Fibroblast of skin of abdomen (primary cell): Measurements from ENCODE around the gene WIPF3.

ENCODE experiments used
- DNase-seq: peaks from one replicate; pipeline ENCODE4 v3.0.0-alpha.2; 2013

Gene WIPF3

DNA sequence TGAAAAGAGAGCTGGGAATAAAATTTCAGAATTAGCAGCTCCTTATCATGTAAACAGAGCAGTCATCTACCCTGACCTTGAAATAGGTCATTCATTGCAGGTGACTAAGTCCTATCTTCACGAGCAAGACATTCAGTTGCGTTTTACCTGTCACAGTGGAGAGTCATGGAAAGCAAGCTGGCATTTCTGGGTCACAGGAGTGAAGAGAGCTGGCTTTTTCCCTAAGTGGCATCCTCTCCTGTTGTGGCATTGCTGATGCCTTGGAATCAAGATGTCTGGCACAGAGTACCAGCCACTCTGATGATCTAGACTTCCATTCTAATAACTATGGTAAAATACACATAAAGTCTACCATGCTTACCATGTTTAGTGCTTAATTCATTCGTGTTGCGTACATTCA lies 112.5 kb downstream of the WIPF3 start:
- no peak for DNase-seq

DNA sequence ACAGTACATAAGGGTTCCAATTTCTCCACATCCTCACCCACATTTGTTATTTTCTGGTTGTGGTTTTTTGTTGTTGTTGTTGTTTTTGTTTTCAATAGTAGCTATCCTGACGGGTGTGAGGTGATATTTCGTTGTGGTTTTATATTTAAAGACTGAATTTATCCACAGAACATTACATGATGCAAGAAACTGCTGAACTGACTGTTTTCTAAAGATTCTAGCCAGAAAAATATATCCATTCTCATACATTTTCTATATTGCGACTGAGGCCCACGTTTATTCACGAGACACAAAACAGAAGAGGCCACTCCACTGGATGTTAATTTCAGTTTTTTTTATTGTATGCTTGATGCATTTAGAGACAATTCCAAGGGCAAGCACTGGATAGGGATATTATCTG lies 113.5 kb downstream of the WIPF3 start:
- DNase-seq, result no peak

DNA sequence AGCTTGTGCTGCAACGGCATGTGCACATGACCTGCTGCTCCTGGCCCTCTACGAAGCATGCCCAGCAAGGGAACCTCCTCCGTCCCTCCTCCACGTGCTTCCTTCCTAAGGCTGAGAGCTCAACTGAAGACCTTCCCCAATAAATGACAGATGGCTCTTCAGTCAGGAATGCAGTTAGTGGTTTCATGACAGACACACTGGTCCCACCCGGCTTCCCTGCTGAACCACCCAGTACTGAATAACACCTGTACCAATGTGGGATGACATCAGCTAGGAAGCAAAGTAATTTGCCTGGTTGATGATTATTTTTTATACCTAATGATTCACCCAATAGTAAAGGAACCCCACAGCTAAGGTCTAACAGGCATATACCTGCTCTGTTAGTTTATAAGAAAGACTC lies 114.2 kb downstream of the WIPF3 start:
- no peak for DNase-seq

DNA sequence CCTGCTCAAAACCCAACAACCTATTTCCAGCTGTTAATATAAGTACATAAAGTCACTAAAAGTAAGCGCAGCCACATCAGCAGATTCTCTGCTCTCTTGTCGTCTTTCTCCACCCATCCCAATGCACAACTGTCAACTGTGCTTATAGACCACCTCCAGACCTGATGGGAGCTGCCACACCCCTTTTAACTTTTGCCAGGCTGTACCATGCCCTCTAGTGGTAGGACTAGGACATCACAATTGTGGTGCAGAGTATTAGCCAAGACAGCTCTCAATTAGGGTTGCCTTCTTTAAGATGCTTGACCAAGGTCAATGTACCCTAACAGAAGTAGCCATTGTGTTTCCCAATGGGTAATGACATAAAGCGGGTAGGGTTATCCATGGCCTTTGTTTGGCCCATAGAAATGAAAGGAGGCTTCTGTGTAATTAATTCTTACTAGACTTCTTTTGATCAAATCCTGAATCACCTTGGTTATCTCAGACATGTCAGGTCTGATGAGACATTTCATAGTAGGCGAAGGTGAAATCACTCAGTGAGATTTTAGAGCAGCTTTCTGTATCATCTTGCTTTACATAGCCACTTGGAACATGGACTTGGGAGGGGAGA lies 115.2 kb downstream of the WIPF3 start:
- peak; percentile 52 for DNase-seq

DNA sequence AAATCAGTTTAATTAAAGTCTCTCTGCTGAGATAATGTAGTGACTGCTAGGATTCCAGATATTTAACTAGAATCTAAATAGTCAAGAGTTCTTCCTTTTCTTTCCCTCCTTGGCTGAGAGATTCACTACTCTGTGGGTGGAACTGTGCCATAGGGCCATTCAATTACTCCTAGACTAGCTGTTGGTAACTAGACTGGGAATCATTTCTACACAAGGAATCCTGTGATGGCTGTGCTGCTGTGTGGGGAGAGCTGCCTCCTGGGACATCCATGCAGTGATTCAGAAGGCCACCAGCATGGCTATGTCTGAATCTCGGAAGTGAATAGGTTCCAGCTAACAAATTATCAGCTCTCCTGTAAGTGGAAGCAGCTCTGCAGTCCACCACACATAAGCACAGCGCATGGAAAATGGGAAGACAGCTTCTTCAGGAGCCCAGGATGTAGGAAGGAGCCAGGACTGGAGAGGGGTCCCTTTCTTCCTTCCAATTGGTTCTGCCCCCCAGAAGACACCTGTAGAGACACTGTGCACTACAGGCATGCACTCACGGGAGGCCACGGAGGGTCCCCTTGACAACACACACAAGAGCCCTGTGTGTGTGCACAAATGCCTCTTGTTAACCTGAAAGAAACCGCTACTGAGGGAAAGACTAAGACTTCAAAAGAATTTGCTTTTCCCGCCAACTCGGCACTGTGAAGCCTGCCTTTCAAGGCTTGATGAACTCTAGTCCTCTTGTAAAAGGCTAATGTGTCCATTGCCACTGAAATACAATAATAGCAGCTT lies 116.8 kb downstream of the WIPF3 start:
- no peak for DNase-seq

DNA sequence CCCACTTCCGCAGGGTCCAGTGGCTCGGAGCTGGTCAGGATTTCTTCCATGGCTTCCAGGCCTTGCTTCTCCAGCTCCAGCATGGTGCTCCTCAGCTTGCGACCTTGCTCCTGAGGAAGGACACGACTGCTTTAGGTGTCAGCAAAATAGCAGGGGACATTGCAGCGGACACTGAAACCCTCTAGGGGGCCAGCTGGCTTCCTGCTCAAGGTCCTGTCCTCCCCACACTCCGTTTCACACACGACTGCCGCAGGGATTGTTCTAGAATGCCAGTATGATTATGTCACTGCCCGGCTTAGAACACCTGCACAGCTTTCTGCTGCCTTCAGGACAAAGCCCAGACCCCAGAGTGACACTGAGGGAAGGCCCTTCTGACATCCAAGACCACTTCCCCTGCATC lies 117.7 kb downstream of the WIPF3 start:
- no peak for DNase-seq

DNA sequence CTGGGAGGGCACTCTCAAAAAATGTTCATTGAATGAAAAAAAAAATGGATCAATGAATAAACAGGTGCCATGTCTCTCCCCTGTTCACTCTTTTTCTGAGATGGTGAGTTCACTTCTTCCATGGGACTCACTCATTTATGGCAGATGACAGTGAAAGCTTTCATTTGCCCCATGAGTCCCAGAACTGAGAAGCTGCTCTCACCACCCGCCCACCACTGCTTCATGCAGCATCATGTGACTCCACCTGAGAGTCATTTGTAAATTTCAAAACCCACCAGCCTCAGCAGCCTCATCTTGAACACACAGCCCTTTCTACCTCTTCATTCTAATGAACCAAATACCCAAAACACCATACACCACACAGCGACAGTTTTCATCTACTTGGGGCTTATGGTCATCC lies 118.4 kb downstream of the WIPF3 start:
- no peak for DNase-seq

DNA sequence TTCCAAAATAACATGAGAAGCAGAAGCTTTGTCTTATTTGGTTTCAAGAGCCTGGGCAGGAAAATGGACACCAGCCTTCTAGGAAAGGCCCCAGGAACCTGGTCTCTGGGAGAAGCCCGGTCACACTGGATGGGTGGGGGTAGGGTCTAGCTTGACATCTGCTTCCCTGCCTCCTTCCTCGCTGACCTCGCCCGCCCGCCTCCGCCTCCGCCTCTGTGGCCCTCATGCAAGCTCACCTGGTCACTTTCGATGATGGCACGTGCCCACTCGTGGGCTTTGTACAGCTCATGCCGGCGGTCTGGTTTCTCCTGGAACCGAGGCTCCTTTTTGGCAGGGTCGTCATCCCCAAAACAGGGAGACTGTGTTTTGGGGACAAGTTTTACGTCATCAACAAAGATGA lies 119.9 kb downstream of the WIPF3 start:
- DNase-seq, result no peak

DNA sequence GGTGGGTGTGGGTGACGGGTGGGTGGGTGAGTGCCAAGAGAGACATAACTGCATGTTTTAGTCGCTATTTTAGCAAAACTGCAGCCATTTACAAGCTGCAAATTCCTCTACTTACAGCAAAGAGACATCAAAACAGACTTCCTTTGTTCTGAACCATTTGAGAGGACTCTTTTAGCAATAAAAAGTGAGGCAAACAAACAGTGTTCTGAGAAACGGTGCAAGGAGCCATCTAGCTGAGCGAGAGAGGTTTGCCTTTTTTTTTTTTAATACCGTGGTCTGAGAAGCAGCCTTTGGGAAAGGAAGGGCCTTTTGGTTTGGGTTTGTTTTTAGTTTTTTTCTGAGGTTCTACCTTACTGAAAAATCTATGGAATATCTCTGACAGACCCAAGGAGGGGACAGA lies 120.4 kb downstream of the WIPF3 start:
- no peak for DNase-seq

DNA sequence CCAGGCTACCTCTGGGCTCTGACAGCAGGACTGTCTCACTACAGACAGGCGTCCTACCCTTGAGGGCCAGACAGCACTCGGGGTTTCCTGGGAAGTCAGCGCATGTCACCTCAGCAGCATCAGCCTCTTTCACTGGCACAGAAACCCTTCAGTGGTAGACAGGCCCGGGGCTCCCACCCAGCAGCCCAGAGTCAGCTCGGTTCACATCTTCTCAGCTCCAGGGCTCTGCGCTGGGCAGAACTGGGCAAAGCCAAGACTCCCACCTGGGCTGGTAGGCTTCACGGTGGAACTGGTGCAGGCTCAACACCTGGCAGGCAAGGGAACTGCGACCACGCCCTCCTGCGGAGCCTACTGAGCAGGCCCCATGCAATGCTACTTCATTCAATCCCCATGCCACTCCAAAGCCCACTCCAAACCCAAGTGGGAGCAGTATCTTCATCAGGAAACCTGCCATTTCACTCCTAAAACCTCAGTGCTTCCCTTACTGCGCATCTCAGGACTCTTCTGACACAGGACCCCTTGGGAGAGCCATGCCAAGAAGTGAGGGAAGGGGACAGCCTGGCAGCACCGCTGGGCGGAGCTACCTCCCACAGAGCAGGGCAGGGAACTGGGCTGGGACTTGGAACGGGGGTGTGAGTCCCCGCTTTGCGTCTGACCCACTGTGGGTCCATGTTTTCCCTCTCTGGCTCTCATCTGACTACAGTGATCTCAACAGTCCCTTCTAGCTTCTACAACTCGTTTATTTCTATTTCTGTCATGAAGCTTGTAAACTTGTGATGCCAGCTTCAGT lies 122.9 kb downstream of the WIPF3 start:
- no peak for DNase-seq

DNA sequence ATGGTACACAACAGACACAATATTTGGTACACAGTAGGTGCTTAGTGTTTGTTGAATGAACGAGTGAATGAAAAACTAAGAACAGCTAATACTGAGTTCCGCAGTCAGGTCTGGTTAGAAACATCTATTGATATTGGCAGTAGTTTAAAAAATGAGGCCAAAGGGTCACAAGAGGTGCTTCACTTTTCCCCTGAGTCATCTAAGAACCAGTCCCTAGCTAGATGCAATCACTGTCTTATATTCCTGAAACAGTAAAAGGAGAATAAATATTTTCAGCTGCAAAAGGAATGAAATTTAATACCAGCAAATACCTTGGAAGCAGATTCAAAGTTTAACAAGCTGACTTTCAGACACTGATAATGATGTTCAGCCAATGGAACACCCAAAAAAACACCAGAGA lies 128.8 kb downstream of the WIPF3 start:
- DNase-seq, result no peak

DNA sequence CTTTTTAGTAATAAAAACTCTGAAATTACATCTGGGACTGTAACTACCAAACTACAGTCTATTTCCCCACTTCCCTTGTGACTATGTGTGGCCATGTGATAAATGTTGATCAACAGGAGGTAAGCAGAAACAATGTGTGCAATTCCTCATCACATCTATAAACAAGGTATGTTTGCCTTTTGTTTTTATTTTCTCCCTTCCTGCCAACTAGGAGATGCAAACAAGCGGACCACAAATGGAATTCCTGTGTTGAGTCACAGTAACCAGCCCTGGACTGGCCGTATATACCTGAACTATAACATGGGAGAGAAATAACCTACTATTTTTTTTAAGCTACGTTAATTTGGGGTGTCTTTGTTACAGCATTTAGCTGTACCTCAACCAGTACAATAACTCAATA lies 130.8 kb downstream of the WIPF3 start:
- DNase-seq, result no peak

DNA sequence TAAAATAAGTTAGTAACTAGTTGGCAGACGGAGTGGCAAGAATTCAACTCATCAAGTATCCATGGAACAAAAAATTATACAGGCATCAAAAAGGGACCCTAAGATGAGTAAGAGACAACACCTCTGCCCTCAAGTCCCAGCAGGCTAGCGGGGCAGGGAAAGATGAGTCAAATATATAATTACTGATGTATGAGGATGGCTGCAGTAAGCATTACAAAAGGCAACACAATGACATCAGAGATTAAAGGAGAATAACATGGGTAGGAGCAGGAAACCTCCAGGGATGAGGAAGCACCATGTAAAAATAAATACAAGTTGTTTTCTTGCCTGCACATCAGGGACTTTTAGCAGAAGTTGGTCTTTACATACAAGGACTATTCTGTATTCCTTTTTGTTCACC lies 133.9 kb downstream of the WIPF3 start:
- DNase-seq, result no peak

DNA sequence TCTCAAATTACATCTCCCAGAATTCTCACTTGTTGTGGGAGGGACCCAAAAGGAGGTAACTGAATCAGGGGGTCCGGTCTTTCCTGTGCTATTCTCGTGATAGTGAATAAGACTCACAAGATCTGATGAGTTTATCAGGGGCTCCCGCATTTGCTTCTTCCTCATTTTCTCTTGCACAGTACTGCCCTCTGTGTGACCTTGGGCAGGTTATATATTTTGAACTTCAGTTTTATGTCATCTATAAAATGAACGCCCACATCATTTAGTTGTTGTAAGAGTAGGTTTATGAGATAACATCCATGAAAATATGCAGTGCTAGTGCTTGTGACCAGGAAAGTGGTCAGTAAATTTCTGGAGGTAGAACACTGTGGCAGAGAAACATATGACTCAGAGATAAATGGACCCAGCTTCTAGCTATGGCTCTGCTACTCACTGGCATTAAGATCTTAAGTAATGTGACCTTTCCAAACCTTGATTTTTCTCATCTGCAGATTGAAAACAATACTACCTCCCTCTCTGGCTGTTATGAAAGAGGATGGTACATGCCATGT lies 139.0 kb downstream of the WIPF3 start:
- no peak for DNase-seq

DNA sequence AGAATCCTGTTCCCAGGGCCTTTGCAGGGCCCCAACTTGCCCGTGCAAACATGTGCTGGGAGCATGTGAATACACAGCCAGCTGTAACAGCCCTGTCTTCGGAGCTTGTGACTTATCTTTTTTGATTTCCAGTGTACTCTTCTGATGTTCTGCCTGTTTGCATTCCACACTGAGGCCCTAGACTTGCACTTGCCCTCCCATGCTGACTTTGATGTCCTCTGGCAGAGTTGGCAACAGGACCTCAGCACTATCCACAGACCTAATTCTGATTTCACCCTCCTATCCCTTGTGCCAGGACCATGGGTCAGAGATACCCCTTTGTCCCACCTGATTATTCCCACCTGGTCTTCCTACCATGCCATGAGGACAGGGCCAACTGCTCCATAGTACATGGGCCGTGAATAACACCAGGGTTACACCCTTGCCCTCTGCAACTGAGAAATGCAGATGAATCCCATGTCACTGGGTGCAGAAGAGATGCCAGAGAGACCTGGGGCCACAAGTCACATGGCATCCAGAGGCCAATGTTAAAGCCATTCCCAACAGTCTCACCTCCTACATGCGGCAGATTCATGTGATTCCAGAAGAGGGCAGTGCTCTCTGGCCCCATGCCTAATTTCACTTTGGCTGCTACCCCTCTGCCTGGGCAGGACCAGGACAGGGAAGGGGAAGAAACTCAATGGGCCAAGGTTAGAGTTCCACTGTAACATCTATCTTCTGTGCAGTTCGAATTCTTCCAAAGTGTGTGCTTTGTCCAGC lies 140.3 kb downstream of the WIPF3 start:
- DNase-seq, result peak; percentile 19

DNA sequence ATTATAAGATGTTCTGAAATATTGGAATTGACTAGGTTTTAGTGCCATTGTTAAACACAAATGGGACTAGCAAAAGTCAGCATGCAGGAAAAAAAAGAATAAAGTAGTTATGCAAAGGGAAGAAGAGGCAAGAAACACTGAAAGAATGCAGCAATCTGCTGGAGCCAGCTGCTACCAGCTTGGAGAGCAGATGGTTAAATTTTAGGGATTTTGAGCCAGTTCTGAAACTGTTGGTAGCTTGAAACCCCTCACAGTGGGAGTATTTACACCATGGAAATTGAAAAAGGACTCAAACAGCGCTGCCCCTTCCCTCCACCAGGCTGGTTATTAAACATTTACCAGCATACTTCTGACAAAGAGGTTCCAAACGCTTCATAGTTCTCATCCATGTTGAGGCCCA lies 142.3 kb downstream of the WIPF3 start:
- no peak for DNase-seq

DNA sequence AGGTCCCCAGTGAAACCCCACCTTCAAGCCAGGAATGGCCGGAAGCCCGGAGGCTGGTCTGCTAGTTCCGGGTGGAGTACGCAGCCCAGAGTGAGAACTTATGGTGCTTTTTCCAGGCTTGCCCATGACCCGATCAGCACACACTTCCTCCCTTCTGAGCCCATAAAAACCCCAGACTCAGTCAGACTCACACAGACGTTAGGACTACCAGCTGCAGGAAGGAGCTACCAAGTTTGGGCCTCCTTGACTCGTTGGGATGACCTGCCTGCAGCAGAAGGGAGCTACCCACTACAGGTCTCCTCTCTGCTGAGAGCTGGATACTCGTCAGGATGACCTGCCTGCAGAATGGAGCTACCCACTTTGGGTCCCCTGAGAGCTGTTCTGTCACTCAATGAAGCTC lies 144.2 kb downstream of the WIPF3 start:
- no peak for DNase-seq

DNA sequence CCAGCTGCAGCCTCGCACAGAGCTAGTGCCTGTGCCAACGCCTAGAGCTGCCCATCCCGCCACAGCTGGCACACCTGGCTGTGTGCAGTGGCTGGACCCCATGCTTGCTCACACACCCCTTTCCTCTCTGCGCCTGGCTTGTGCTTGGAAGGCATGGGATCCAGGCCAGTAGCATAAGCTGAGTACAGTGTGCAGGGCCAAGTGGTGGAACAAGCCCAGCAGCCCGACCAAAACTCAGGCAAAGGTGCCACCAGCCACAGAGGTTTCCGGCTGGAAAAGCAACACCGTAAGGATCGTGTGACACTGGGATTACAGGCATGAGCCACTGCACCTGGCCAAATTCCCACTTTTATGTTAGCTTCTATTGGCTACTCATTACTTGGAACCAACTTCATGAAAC lies 144.9 kb downstream of the WIPF3 start:
- DNase-seq, result no peak

DNA sequence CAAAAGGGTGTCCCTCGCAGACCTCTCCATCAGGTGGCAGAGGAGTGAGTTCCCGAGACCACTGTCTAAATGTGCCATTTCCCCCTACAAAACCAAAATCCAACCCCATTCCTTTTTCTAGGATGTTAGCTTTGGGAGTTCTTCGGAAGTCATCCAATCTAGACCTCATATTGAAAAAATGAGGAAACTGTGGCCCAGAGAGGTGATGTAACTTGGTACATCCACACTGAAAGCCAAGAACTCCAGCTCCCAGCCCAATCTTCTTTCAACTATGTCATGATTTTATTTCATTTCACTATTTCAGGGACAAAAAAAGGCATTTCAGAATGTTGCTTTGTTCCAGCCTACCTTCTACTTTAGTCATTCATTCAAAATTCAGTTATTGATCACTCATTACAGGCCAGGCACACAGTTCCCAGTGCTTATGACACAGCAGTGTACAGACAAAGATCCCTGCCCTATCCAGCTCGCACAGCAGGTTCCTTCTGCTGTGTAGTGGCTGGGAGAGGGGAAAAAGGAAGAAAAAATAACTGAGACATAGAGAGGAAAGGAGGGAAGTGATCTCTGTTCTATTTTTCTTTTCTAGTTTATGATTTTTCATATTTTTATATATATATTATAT lies 147.5 kb downstream of the WIPF3 start:
- DNase-seq, result peak; percentile 33

DNA sequence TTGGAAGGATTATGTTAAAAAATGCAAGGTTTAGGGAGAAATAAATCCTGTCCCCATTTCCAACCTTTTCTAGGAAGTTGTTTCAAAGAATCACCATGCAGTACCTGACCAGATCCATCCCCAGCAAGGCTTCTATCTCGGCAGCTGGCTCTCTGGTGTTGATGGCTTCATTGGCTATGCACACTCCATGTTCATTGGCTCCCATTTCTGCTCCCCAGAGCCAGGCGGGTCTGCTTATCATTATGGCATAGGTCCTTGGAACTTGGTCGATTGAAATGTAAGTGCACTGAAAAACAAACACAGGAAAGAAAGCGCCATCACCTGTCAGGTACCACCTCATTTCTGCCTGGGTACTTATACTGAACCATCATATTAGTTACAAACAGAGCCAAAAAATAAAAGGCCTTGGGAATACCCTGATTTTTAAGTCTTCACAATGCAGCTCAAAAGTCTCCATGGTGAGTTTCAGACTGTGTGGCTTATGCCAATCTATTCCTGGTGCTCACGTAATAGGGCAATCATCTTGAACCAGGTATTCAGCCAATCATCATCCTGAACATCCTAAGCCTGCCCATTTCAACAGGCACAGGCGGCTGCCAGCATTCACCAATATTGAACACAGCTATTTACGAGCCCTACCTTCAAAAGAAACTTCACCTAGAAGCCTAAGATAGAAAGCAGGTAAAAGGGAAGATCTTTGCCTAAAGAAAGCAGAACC lies 148.9 kb downstream of the WIPF3 start:
- DNase-seq, result no peak

DNA sequence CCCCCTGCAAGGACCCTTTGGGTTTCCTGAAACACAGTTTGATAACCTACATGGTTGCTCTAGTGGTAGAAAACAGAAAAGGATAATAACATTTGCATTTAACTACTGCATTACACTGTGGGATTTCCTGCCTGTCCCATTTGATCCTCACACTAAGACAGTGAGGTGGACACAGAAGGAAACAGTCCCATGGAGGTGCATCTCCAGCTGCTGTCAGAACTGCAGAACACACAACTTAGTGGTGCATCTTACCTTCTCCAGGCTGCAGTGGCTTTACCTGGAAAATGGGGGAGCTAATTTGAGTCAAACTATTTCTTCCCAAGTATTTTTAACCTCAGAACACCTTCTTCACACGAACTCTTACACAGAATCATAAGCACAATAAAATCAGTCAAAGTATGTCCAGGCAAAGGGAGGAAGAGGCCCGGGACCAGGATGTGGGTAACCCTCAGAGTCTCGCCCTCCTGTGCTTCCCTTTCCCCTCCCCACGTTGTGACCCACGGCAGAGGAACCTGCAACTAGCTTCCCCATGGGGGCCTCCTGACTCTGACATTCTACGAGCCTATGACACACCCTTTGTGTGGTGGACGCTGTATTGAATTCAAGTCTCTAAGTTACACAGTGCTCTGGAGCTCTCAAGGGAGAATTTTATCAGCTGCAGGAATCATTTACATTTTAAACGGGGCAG lies 149.6 kb downstream of the WIPF3 start:
- DNase-seq, result no peak
